Hepatic stellate cell (primary cell): ENCODE data around the gene ORM1.

ENCODE experiments used
- DNase-seq: peaks from one replicate; pipeline ENCODE4 v3.0.0; 2011; ENCODE audit warnings: low spot score

ORM1 gene

DNA sequence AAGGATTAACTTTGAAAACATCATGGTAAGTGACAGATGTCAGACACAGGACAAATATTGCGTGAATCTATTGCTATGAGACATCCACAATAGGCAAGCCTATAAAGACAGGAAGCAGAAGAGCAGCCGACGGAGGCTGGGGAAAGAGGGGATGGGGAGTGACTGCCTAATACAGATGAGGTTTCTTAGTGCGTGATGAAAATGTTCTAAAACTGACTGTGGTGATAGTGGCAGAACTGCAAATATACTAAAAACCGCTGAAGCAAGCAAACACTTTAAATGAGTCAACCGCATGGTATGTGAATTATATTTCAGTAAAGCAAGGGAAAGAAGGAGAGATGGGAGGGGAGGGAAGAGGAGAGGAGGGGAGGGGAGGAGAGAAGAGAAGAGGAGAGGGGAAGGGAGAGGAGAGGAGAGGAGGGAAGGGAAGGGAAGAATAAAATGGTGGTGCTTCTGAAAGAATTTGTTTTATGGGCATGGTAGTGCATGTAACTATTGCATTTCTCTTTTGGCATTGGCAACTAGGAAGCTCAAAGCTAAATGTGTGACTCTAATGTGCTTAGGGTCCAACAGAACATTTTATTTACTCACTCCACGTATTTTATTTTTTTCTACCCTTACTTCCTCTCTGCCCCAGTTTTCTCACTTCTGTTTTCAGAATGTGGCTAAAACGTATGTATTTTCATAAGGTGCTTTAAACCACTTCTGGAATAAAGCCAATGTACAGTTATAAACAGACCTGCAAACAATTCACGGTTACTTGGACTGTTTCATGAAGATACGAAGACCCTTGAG is 43.6 kb downstream of the ORM1 start:
- DNase-seq = peak; percentile 86

DNA sequence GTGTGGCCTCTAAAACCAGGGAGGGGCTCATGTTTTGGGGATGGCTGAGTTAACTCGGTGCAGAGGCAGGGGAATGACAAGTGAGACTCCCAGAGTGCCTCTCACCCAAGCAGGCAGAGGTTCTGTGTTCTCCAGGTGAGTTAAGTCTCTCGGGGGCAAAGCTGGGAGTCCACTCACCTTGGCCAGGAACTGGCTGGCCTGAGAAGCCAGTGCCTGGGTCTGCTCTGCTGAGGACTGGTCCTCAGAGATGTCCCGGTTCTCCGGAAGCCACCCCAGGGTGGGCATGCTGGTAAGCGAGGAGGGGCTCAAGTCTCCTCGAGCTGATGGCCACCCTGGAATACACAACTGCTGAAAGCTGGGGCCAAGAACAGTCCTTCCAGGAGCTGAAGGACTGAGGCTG is 44.5 kb downstream of the ORM1 start:
- DNase-seq = no peak

DNA sequence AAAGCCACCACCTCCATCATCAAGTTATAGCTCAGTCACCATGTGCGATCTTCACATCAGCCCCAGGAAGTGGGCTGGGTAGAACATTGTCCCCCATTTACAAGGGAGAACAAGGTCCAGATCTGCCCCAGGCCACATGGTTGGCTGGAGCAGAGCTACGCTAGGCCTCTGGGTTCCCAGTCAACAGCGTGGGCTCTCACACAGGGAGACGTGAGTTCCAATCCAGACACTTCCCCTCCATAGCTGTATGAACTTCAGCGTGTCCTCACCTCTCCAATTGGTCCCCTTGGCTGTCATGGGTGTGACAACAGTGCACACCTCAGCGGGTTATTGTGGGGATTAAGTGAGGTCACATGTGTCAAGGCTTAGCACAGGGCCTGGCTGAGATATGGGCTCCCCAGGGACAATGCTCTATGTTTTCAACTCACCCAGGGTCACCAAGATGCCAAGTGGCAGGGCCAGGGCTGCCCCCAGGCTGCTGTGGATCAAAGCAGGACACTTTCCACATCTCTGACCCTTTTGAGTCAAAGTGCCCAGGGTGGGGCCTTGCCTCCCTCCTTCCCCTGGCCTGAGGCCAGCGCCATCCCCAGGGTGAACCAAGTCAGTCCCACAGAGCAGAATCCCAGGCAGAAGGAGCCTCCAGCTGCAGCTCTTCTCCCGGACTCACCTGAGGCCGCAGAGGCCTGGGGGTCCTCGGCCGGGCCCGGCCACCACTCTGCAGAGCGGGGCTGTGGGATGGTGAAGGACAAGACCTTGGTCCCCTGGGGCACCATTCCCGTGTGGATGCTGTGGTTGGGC is 45.1 kb downstream of the ORM1 start:
- DNase-seq = no peak

DNA sequence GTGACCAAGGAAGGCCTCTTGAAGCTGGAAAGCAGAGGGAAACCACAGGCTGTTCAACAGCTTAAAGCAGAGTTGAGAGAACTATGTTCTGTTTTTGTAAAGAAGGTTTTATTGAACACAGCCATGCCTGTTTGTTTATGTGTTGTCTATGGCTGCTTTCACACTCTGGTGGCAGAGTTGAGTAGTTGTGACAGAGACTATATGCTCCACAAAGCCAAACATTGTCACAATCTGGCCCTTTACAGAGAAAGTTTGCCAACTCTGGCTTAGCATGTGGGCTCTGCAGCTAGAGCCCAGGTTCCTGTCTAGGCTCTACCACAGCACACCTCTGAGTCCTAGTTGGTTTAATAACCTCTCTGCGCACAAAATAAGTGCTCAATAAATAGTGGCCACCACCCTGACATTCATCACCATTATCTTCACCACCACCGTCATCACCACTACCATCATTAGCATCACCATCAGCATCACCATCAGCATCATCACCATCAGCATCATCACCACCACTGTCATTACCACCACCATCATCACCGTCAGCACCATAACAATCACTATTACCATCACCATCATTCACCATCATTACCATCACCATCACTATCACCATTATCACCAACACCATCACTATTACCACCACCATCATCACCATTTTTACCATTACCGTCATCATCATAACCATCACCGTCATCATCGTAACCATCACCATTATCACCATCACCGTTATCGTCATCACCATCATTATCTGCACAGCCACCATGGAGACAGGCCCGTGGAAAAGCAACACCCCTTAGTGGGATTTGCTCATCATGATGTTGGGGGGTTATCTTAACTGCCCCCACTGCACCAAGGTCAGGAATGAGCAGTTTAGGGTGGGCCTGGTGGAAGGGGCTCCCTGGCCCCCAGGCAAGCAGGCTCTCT is 46.6 kb downstream of the ORM1 start:
- no peak for DNase-seq

DNA sequence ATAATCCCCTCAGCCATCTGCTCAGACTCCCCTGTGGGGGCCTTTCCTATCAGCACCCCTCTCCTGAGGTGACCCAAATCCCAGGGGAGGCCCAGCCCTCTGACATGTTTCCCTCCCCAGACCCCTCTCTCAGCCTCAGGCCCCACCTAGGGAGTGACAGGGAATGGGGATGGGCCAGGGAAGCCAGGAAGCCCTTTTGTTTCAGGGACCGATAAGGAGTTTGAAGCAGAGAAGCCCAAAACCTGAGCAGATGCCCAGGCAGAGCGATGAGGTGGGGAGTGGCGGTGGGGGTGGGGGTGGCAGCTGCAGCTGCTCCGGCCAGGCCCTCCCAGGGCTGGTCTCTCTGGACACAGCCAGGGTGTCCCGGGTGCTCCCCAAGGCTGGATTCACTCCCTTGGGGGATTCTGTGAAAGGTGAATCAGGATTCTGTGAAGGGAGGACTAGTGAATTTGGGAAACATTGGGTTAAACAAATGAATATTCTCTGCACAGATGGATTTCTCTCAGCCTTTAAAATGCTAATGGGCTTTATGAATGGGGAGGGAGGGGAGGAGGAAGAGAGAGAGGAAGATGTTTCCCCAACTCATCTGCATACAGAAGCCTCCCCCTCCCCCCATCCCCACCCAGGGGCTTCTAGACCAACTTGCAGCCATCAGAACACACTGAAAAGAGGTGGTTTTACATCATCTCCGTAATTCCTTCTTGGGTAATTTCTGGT is 47.5 kb downstream of the ORM1 start:
- DNase-seq = no peak

DNA sequence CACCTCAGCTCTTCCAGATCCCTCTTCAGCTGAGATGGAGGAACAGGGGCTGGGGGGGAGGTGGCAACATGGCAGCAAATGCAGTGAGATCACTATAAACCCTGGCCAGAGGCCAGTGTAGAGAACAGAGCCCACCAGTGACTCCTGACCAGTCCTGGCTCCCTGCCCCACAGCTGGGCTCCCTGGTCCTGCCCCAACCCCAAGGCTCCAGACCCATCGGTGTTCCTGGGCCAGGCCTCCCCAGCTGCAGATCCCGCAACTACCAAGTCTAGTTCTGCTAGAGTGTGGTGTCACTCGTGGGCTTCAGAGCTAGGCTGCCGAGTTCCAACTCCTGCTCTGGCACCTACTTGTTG is 48.0 kb downstream of the ORM1 start:
- no peak for DNase-seq

DNA sequence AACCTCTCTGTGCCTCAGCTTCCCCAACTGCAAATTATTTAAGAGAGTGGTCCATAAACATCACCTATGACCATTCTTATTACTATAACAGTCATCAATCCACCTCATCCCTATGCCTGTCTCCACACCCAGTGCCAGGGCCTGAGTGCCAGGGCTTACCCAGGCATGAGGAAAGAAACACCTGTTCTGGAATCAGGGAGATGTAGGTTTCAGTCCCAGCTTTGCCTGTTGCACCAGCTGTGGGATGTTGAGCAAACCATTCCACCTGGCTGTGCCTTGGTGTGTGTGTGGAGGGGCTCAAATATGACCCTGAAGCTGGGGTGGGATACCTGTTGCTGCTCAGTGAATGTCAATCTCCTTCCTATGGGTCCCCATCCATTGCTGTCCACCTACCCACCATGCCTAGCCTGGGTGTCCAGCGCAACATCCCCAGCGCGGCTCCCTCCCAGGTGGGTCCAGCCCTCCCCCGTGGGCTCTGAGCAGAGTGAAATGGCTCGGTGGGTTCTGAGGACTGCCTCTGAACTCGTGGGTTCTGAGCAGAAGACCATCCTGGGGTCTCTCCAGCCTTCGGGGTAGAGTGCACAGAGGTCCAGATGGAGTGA is 48.5 kb downstream of the ORM1 start:
- DNase-seq = no peak

DNA sequence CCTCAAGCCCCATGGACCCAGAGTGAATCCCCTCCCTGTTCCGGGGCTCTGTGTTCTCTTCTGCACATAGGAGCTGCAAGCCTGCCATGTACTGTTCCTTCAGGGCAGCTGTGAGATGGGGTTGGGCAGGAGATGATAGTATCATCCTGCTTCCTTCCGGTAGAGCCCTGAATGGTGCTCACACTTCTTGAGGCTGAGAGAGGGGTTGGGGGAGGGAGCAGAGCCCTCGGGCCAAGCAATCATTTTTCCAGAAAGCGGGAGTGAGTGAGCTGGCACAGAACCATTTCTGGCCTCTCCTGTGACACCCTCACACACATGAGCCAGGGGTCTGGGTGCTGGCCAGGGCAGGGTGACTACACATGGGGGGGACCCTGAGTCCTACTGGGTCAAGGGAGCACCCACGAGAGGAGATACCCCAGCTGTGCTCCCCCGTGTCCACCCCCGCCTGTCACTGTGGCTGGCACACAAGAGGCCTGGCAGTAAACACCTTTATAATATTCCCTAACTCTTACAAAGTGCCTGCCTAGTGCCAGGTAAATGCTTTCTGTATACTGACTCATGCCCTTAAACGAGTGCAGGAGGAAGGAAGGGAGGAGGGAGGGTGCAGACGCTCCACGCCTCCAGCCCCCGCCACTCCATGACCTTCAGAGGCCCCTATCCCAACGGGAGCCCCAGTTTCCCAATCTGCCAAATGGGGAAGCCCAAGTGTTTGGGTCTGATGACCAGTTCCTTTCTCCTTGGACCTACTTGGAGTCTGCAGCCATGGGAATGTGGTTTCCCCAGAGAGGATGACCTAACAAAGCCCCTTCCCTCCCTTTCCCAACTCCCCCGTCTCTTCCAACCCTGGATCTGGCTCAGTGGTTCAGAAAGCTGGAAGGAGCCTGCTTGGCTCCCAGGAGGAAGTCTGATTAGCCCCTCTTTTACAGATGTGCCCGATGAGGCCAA is 49.3 kb downstream of the ORM1 start:
- no peak for DNase-seq

DNA sequence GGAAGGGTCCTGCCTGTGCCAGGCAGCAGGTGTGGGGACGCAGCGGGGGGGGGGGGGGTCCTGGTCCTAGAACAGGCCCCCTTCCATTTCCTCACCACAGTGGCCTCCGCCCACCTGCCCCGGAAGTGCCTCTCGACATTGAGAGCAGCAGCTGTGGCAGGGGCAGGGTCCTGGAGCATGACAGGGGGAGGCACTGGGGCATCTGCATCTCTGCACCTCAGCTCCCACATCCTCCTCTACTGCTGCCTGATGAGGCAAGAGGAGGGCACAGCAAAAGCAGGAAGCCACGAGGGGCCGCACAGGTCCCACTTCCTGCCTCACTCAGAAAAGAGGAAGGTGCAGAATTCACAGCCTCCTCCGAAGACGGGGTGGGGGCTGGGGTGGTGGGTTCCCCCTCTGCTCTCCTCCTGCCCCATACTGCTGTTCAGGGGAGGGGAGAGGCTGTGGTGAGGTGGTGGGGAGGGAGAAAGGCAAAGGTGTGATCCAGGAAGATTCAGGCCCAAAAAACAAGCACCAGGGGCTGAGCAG is 50.1 kb downstream of the ORM1 start:
- DNase-seq = no peak

DNA sequence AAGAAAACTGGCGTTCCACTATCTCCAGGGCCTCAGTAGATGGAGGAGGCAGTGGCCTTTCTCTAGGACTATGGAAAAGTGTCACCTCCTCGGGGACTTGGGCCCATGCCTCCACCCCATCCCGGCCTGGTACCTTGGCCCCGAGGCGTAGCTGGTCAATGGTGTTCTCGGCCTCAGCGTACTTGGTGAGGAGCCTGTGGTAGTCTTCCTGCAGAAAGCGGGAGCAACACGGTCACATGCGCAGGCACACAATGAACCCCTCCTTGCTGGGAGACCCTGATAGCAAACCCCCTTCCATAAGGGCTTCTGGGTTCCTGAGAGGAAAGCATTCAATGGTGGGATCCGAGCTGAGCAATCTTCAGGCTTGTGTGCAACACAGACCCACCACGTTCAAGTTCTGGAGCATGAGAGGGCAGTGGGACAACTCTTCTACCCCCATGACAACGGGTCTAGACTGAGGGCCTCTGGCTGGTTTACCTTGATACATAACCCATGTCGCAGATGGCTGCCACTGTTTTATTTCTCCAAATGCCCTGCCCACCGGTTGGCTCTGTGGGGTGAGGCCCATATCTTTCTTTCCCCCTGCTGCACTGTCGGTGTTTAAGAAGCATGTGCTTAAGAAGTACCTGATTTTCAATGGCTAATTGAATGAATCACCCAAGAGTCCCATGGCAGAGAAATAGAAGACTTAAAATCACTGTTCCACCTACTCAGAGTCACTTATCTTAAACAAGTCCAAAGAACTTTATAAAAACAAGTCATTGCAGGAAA is 51.2 kb downstream of the ORM1 start:
- DNase-seq = no peak

DNA sequence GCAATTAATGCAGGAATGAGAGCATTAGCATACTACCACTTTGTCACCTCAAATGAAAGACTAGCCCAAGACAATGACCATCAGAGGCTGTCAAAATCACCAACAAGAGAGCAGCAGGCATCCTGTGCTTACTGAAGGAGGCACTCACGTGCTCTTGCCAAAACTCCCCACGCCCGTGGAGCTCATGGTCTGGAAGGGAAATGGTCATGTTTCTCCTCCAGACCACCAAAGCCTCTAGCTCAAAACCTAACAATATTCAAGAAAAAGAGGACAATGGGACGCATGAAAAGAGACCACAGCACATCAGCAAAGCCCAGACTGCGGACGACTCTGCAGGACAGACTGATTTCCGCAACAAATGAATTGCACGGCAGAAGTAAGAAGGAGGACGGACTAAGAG is 52.0 kb downstream of the ORM1 start:
- no peak for DNase-seq

DNA sequence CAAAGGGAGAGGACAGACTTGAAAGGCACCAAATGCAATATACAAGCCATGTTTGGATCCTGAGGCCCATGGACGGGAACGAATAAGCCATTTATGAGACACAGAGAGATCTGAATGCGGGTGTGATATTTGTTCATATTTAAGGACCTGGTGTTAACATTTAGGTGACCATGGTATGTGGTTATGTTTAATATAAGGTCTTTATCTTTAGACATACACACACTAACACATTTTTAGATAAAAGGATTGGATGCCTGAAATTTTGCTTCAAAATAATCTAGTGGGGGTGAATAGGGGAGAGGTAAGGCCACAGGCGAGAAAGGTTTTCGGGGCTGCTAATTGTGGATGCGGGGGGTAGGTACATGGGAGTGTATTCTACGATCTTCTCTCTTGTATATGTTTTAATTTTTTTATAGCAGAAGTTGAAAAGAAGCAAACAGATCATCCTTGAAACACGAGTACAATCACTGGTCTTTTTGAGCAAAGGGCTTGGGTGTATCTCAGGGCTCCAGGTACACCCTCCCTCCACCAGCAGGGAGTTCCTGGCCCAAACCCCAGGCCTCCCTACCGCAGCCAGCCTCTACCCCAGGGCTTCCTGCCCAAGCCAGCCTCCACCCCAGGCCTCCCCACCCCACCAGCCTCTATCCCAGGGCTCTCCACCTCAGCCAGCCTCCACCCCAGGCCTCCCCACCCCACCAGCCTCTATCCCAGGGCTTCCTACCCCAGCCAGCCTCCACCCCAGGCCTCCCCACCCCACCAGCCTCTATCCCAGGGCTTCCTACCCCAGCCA is 52.7 kb downstream of the ORM1 start:
- DNase-seq = no peak
